OCI-LY7 (cell line): ENCODE data around the gene ANGPTL7. TPM values are rescaled to one million over a fixed set of nuclear protein-coding genes. Genes with fewer than 3 reads are reported as not detected.

Source experiments
- BruUV-seq: library from RNA; stranded (reverse); fragments of 400-500 nt; replicated peaks from 2 replicates; lab custom pipeline; 2021; lab: Mats Ljungman, UMichigan
- CTCF ChIA-PET: fragments of 300-600 bp; sonication (Branson Sonifier 250); formaldehyde crosslinking; loops from one replicate; lab custom pipeline; 2022; ENCODE audit warnings: antibody characterized with exemption; ENCODE audit not compliant: unreplicated experiment; lab: Charles Lee
- POLR2A ChIA-PET: fragments of 300-600 bp; sonication (Branson Sonifier 250); formaldehyde crosslinking; loops from one replicate; lab custom pipeline; 2022; ENCODE audit warnings: antibody characterized with exemption; lab: Charles Lee
- DNase-seq: peaks from one replicate; pipeline ENCODE4 v3.0.0-alpha.2; 2015; ENCODE audit warnings: low spot score
- H2AFZ ChIP-seq: fragments of 200-600 bp; sonication (generic), shearing (Covaris generic); 2 replicates; pipeline ENCODE4 v1.6.1; 2014; ENCODE audit warnings: mild to moderate bottlenecking, antibody characterized with exemption, low read length, moderate library complexity
- H3K27ac ChIP-seq: fragments of 200-600 bp; sonication (generic); 2 replicates; pipeline ENCODE4 v1.5.1; 2014; ENCODE audit warnings: mixed run types, low read depth, mild to moderate bottlenecking, moderate library complexity, low read length, inconsistent platforms; ENCODE audit not compliant: poor library complexity, severe bottlenecking
- H3K36me3 ChIP-seq: fragments of 200-600 bp; sonication (generic); 2 replicates; pipeline ENCODE4 v1.6.1; 2014; ENCODE audit warnings: mild to moderate bottlenecking, antibody characterized with exemption, low read length, moderate library complexity, mixed read lengths; ENCODE audit not compliant: insufficient read depth
- H3K4me1 ChIP-seq: fragments of 200-600 bp; sonication (generic); 2 replicates; pipeline ENCODE4 v1.5.1; 2014; ENCODE audit warnings: mild to moderate bottlenecking, low read length; ENCODE audit not compliant: insufficient read depth, poor library complexity, severe bottlenecking
- H3K4me2 ChIP-seq: fragments of 200-600 bp; sonication (generic); 2 replicates; pipeline ENCODE4 v1.6.1; 2014; ENCODE audit warnings: mild to moderate bottlenecking, low read length
- H3K4me3 ChIP-seq: fragments of 200-600 bp; sonication (generic); 2 replicates; pipeline ENCODE4 v1.5.1; 2014; ENCODE audit warnings: mild to moderate bottlenecking, low read depth, low read length; ENCODE audit not compliant: poor library complexity, severe bottlenecking
- H3K79me2 ChIP-seq: fragments of 200-600 bp; sonication (generic); 2 replicates; pipeline ENCODE4 v1.6.1; 2016; ENCODE audit warnings: low read depth, mild to moderate bottlenecking, low read length, moderate library complexity, mixed read lengths; ENCODE audit not compliant: insufficient read depth
- H3K9me2 ChIP-seq: fragments of 200-600 bp; sonication (generic); 2 replicates; pipeline ENCODE4 v1.6.1; 2016; ENCODE audit warnings: mild to moderate bottlenecking, low read length, mixed read lengths; ENCODE audit not compliant: insufficient read depth
- H3K9me3 ChIP-seq: fragments of 200-600 bp; sonication (generic); 2 replicates; pipeline ENCODE4 v1.6.1; 2014; ENCODE audit warnings: mild to moderate bottlenecking, mixed run types, low read length, mixed read lengths
- H4K20me1 ChIP-seq: fragments of 200-600 bp; sonication (generic); 2 replicates; pipeline ENCODE4 v1.6.1; 2014; ENCODE audit warnings: mild to moderate bottlenecking, antibody characterized with exemption, low read length, moderate library complexity, mixed read lengths; ENCODE audit not compliant: insufficient read depth
- CTCF ChIP-seq: fragments of 200-600 bp; sonication (generic); conservative IDR thresholded peaks from 2 replicates; pipeline ENCODE4 v1.5.1; 2014; ENCODE audit warnings: mild to moderate bottlenecking, antibody characterized with exemption, low read length, moderate library complexity, mixed read lengths
- EZH2phosphoT487 ChIP-seq: fragments of 200-600 bp; sonication (generic); IDR thresholded peaks from 2 replicates; pipeline ENCODE4 v1.6.1; 2018; ENCODE audit warnings: low read depth, borderline replicate concordance, mild to moderate bottlenecking, mixed run types, antibody characterized with exemption, low read length, moderate library complexity, mixed read lengths
- intact Hi-C: fragments of 100-400 bp; cut with micrococcal nuclease; formaldehyde crosslinking; loops from one replicate; pipeline ENCODE4 v1.10.0; 2022; ENCODE audit not compliant: unreplicated experiment
- total RNA-seq, 2 experiments: library from RNA; depleted of rRNA in 1 of 2; stranded (reverse); fragments of >200 nt in 1 of 2; shearing (Covaris generic) in 1 of 2; gene quantifications; 2 replicates each; pipeline ENCODE4 v1.2.3, GENCODE V29; 2014 to 2022

The ANGPTL7 gene
- total RNA-seq, 2 experiments from 2014 or later, result not detected

GRCh38 chr1:11193376-11193775 lies 4.2 kb downstream of the ANGPTL7 start:
- Histone ChIP-seq H4K20me1 (no peaks in the 10 kb centered on the region), H3K36me3 (peaks cover 96% of the 10 kb centered on the region), H3K9me2 (no peaks in the 10 kb centered on the region), H3K79me2 (no peaks in the 10 kb centered on the region), H3K4me3 (no peak overlapping the region), H3K4me1 (no peaks in the 10 kb centered on the region), H2AFZ (no peak overlapping the region), H3K4me2 (no peak overlapping the region), H3K27ac (no peak overlapping the region), H3K9me3 (no peaks in the 10 kb centered on the region)
- DNase-seq, result no peak
- intact Hi-C loops, result no loop called here
- ChIA-PET POLR2A (no interaction called here), CTCF (no interaction called here)
- no TSS peak for BruUV-seq
- TF ChIP-seq CTCF, result no peak

- no peak overlapping the region for H3K27ac ChIP-seq
- H2AFZ ChIP-seq, result no peak overlapping the region
- no peaks in the 10 kb centered on the region for H4K20me1 ChIP-seq
- intact Hi-C loops, result no loop called here
- H3K4me2 ChIP-seq, result no peak overlapping the region
- H3K36me3 ChIP-seq, result peaks cover 97% of the 10 kb centered on the region
- no peaks in the 10 kb centered on the region for H3K9me2 ChIP-seq
- ChIA-PET CTCF (no interaction called here), POLR2A (no interaction called here)
- no peaks in the 10 kb centered on the region for H3K4me1 ChIP-seq
- no peaks in the 10 kb centered on the region for H3K9me3 ChIP-seq
- H3K79me2 ChIP-seq, result no peaks in the 10 kb centered on the region
- no TSS peak for BruUV-seq
- DNase-seq, result no peak
- H3K4me3 ChIP-seq, result no peak overlapping the region
- TF ChIP-seq EZH2phosphoT487 (no peak), CTCF (no peak)
Measured at GRCh38 chr1:11194407-11195176, 5.4 kb downstream of the ANGPTL7 start.

GRCh38 chr1:11196945-11197344 lies 7.8 kb downstream of the ANGPTL7 start:
- no peak overlapping the region for H2AFZ ChIP-seq
- no peak overlapping the region for H3K27ac ChIP-seq
- H3K36me3 ChIP-seq, result peaks cover 93% of the 10 kb centered on the region
- H3K9me2 ChIP-seq, result no peaks in the 10 kb centered on the region
- no peaks in the 10 kb centered on the region for H3K4me1 ChIP-seq
- H3K4me2 ChIP-seq, result no peak overlapping the region
- intact Hi-C loops, result no loop called here
- H3K9me3 ChIP-seq, result no peaks in the 10 kb centered on the region
- DNase-seq, result no peak
- ChIA-PET POLR2A (interaction anchor here (0.7 kb wide), 1 partner anchor 46 kb away, joined by 3 read pairs; no protein-coding TSS in a partner anchor), CTCF (no interaction called here)
- H3K79me2 ChIP-seq, result no peaks in the 10 kb centered on the region
- BruUV-seq, result no TSS peak
- TF ChIP-seq EZH2phosphoT487 (no peak), CTCF (no peak)
- H4K20me1 ChIP-seq, result no peaks in the 10 kb centered on the region
- no peak overlapping the region for H3K4me3 ChIP-seq
